HG03571 (cell line): ENCODE results near the gene IRF4.
A peak's percentile ranks its signal among the peaks of the same experiment; 100 is the strongest.

Experiments used
- ATAC-seq: cut with Tn5 transposase; IDR thresholded peaks from one replicate; pipeline ENCODE4 v1.9.1; 2021; ENCODE audit not compliant: unreplicated experiment

IRF4 gene

GRCh38 chr6:380234-381218 is 11.0 kb upstream of the IRF4 start:
- no peak for ATAC-seq

GRCh38 chr6:381742-382461 is 9.7 kb upstream of the IRF4 start:
- no peak for ATAC-seq

- ATAC-seq = no peak
Observed at GRCh38 chr6:382883-383810, 8.4 kb upstream of the IRF4 start.

GRCh38 chr6:383856-384255 is 7.7 kb upstream of the IRF4 start:
- no peak for ATAC-seq

- no peak for ATAC-seq
Observed at GRCh38 chr6:384898-385297, 6.7 kb upstream of the IRF4 start.

- ATAC-seq = no peak
Observed at GRCh38 chr6:385614-386013, 5.9 kb upstream of the IRF4 start.

- ATAC-seq = no peak
Observed at GRCh38 chr6:386688-387266, 4.8 kb upstream of the IRF4 start.

GRCh38 chr6:387293-387741 is 4.2 kb upstream of the IRF4 start:
- no peak for ATAC-seq

GRCh38 chr6:388202-388903 is 3.2 kb upstream of the IRF4 start:
- no peak for ATAC-seq

GRCh38 chr6:389143-389542 is 2.4 kb upstream of the IRF4 start:
- ATAC-seq = no peak

GRCh38 chr6:389622-390021 is 1.9 kb upstream of the IRF4 start:
- no peak for ATAC-seq

GRCh38 chr6:390914-391558 is 516 bp upstream of the IRF4 start:
- ATAC-seq = peak; percentile 16

- no peak for ATAC-seq
Observed at GRCh38 chr6:392441-393390, 1.2 kb downstream of the IRF4 start.

- ATAC-seq = no peak
Observed at GRCh38 chr6:393391-394221, 2.1 kb downstream of the IRF4 start.

- ATAC-seq = no peak
Observed at GRCh38 chr6:394641-395289, 3.2 kb downstream of the IRF4 start.

- ATAC-seq = no peak
Observed at GRCh38 chr6:395432-396125, 4.0 kb downstream of the IRF4 start.
